Measurements from ENCODE around the gene PRMT1. TPM values are rescaled to one million over a fixed set of nuclear protein-coding genes. Genes with fewer than 3 reads are reported as not detected.
A peak's percentile ranks its signal among the peaks of the same experiment; 100 is the strongest.

Gene PRMT1
- total and polyA plus RNA-seq, 9 of the 15 experiments (the other 6 are each of a cell fraction or from before 2014, with no cell fraction given): 13.3 to 464 (median 326) TPM

GRCh38 chr19:49645995-49646394, 31.1 kb upstream of the PRMT1 start:
- ATAC-seq: no peak

GRCh38 chr19:49646586-49646985, 30.5 kb upstream of the PRMT1 start:
- ChIA-PET CTCF (ENCODE audit: low intra/inter-chr PET ratio) (interaction anchor here (0.5 kb wide), 1 partner anchor 57 kb away, joined by 3 read pairs; no protein-coding TSS in a partner anchor), POLR2A (interaction anchor here (0.6 to 1.1 kb wide), 2 partner anchors 9 to 12 kb away, joined by 3 to 4 read pairs; no protein-coding TSS in a partner anchor)
- 96% methylated on average over 16 of the region's 17 CpGs for WGBS (ENCODE audit: insufficient coverage, low coverage, missing lambda C conversion rate)
- BruUV-seq (replicated peaks): no TSS peak
- H3K9ac ChIP-seq (ENCODE audit: insufficient read depth in 1 of 2, low read depth in 2 of 2, low read length in 2 of 2): peak overlapping the region in 1 of 2 experiments; percentile 40; a peak in 1 of 4 replicates
- H3K4me3 ChIP-seq: no peak overlapping the region
- DNase-seq (ENCODE audit: extremely low read depth in 1 of 4, low spot score in 3 of 4) (no peak), FAIRE-seq (no peak), ATAC-seq (no peak)
- no peak for TF ChIP-seq BRCA1 (IDR thresholded peaks at IDR 0.05)
- no peak for TF ChIP-seq BRCA1 (CRISPR knock-in tag; IDR thresholded peaks at IDR 0.05)
- TF ChIP-seq POLR2G (IDR thresholded peaks at IDR 0.05; ENCODE audit: low read depth, low read length): 0 out of 2 replicates have a peak, but pooled peaks have one; percentile 39
- no peaks in the 10 kb centered on the region for H3K9me1 ChIP-seq (ENCODE audit: control insufficient read depth, insufficient read depth, low read length)
- H2AFZ ChIP-seq (ENCODE audit: low read depth, low read length): no peak overlapping the region
- intact Hi-C loops (cut with micrococcal nuclease) (no loop called here), in situ Hi-C loops (cut with MboI) (no loop called here)
- H4K20me1 ChIP-seq (replicated peaks; ENCODE audit: control insufficient read depth, insufficient read depth, low read length): no peaks in the 10 kb centered on the region
- peaks cover 17 to 22% of the 10 kb centered on the region in 2 experiments; a peak in 4 of 5 replicates for H3K4me1 ChIP-seq (replicated peaks in 1 of 2; ENCODE audit: control insufficient read depth in 2 of 2, insufficient read depth in 2 of 2, low read length in 2 of 2)
- H3K27ac ChIP-seq (ENCODE audit: extremely low read depth, low read depth, low read length): no peak overlapping the region
- H3K4me2 ChIP-seq (ENCODE audit: insufficient read depth, low read length): no peak overlapping the region
- peaks cover 39% of the 10 kb centered on the region for H3K79me2 ChIP-seq (ENCODE audit: control insufficient read depth, insufficient read depth, low read length)
- H3K9me3 ChIP-seq (replicated peaks; ENCODE audit: control insufficient read depth, insufficient read depth, low read depth, low read length): no peaks in the 10 kb centered on the region; the same call in 1 of the 2 replicates
- peaks cover 70% of the 10 kb centered on the region; the same call in 2 of the 3 replicates for H3K36me3 ChIP-seq (ENCODE audit: control insufficient read depth, insufficient read depth, low read length)
- H3K27me3 ChIP-seq (ENCODE audit: control insufficient read depth in 2 of 2, insufficient read depth in 2 of 2, low read length in 2 of 2): no peaks in the 10 kb centered on the region

More at GRCh38 chr19:49645995-49646394, 31.1 kb upstream of the PRMT1 start:
- Histone ChIP-seq H3K4me2 (ENCODE audit: insufficient read depth, low read length) (no peak overlapping the region), H3K9me3 (replicated peaks; ENCODE audit: control insufficient read depth, insufficient read depth, low read depth, low read length) (no peaks in the 10 kb centered on the region), H3K9ac (ENCODE audit: insufficient read depth in 1 of 2, low read depth in 2 of 2, low read length in 2 of 2) (peak overlapping the region in 1 of 2 experiments; percentile 80; a peak in 1 of 4 replicates), H3K36me3 (ENCODE audit: control insufficient read depth, insufficient read depth, low read length) (peaks cover 66% of the 10 kb centered on the region; the same call in 2 of the 3 replicates), H4K20me1 (replicated peaks; ENCODE audit: control insufficient read depth, insufficient read depth, low read length) (no peaks in the 10 kb centered on the region), H3K27ac (ENCODE audit: extremely low read depth, low read depth, low read length) (no peak overlapping the region), H2AFZ (ENCODE audit: low read depth, low read length) (no peak overlapping the region), H3K9me1 (ENCODE audit: control insufficient read depth, insufficient read depth, low read length) (no peaks in the 10 kb centered on the region), H3K4me3 (no peak overlapping the region), H3K27me3 (ENCODE audit: control insufficient read depth in 2 of 2, insufficient read depth in 2 of 2, low read length in 2 of 2) (no peaks in the 10 kb centered on the region), H3K4me1 (replicated peaks in 1 of 2; ENCODE audit: control insufficient read depth in 2 of 2, insufficient read depth in 2 of 2, low read length in 2 of 2) (peaks cover 17 to 26% of the 10 kb centered on the region in 2 experiments; a peak in 4 of 5 replicates), H3K79me2 (ENCODE audit: control insufficient read depth, insufficient read depth, low read length) (peaks cover 45% of the 10 kb centered on the region)
- intact Hi-C loops (cut with micrococcal nuclease) (no loop called here), in situ Hi-C loops (cut with MboI) (no loop called here)
- FAIRE-seq: no peak
- ChIA-PET POLR2A (interaction anchor here (1.1 kb wide), 1 partner anchor 12 kb away, joined by 3 read pairs; no protein-coding TSS in a partner anchor), CTCF (ENCODE audit: low intra/inter-chr PET ratio) (no interaction called here)
- WGBS (ENCODE audit: insufficient coverage, low coverage, missing lambda C conversion rate): 94% methylated on average over 13 of the region's 13 CpGs
- TF ChIP-seq MTA3 (IDR thresholded peaks at IDR 0.05; ENCODE audit: borderline replicate concordance): no peak
- 0 out of 2 replicates have a peak, but pooled peaks have one; percentile 3 for TF ChIP-seq RBFOX2 (IDR thresholded peaks at IDR 0.05; ENCODE audit: low read depth, low read length)
- no peak for DNase-seq (ENCODE audit: extremely low read depth in 1 of 4, low spot score in 3 of 4)
- no TSS peak for BruUV-seq (replicated peaks)
